HPDE6-E6E7 (cell line): Measurements from ENCODE around the gene MUL1.

ENCODE experiments used
- DNase-seq: peaks from one replicate; pipeline ENCODE4 v3.0.0; 2011; ENCODE audit warnings: missing footprints; ENCODE audit errors: extremely low spot score

Gene MUL1

DNA sequence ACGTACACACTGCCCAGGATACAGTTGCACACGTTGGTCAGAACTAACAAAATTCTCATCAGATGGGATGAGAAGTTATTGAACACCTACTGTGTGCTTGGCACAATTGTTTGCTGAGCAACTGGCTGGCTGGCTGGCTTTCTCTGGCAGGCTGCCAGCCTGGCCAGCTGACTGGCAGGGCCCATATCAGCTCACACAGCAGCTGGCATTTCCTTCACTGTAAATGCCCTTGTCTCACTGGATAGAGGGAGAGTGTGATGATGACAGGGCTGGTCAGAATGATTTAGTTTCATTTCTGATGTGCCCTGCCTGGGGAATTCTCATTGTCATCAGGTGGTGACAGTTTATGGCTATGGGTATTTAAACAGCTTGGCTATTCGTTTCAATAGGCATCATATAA is 37.8 kb downstream of the MUL1 start:
- no peak for DNase-seq

DNA sequence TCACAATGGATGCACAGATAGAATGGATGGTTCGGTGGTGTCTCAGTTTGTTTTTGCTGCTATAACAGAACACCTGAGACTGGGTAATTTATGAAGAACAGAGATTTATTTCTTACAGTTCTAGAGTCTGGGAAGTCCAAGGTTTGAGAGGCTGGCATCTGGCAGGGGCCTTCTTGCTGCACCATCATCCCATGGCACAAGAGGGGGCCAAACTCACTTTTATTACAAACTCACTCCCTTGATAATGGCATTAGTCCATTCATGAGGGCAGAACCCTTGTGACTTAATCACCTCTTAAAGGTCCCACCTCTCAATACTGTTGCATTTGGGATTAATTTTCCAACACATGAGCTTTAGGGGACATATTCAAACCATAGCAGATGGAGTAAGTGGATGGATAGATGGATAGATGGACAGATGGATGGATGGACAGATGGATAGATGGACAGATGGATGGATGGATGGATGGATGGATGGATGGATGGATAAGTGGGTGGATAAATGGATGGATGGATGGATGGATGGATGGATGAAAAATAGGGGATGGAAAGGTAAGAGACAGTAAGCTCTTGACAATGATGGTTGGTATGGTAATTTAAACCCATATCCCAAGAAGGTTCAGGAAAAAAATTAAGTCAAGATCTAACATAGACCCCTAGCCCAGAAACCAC is 38.4 kb downstream of the MUL1 start:
- DNase-seq, result no peak

DNA sequence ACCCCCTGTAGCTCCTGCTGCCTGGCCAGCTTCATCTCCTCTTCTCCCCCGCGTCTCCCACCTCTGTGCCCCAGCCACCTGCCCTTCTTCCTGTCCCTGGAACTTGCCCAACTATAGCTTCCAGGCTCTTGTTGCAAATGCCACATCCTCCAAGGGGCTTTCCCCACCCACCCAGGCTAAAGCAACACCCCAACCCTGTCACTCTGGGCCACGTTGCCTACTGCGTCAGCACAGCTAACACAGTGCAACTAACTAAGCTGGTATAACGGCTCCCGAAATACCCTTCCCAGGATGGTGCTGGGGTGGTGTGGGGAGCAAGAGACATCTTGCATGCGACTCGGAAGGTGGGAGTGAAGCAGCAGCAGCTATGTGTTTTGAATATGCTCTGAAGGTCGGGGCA is 41.7 kb downstream of the MUL1 start:
- no peak for DNase-seq

DNA sequence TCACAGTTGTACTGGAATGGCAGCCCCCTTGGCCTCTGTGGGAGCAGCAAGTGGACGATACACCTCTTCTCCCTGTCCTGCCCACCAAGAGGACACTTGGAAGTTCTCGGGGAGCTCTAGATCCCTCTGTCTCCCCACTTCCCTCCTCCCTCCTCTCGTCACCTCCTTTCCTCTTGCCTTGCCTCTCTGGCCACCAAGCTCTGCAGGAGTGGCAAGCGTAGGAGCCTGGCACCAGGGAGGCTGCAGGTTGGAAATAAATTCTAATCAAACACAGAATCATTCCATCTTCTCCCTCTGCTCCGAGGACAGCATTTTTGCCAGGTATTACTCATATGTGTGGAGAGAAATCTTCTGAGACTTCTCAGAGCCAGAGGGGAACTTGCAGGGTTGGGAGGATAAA is 42.8 kb downstream of the MUL1 start:
- no peak for DNase-seq

DNA sequence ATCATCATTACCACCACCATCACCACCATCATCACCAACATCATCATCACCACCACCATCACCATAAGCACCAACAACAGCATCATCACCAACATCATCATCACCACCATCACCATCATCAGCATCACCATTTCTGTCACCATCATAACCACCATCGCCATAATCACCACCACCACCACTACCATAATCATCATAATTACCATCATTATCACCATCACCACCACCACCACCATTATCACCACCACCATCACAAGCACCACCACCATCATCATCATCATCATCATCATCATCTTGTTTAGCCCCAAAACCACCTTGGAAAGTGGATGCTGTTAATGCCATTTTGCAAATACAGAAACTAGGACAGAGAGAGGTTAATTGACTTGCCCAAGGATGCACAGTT is 44.4 kb downstream of the MUL1 start:
- DNase-seq, result no peak

DNA sequence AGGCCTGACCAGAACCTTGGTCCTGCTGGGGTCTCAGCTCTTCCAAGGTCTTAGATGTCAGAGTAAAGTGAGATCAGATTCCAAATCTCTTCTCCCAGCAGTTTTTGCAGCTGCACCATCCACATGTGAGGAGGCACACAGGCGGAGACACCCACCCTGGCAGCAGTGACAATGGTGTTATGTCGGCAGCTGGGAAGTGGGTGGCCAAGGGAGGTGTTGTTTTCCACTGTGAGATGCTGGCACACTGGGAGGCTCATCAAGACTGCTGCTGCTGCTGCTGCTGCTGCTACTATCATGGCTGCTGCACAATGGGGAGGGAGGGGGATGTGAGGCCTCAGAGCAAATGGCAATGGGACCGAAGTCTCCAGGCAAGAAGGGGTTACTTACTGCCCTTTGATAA is 45.6 kb downstream of the MUL1 start:
- DNase-seq, result no peak

DNA sequence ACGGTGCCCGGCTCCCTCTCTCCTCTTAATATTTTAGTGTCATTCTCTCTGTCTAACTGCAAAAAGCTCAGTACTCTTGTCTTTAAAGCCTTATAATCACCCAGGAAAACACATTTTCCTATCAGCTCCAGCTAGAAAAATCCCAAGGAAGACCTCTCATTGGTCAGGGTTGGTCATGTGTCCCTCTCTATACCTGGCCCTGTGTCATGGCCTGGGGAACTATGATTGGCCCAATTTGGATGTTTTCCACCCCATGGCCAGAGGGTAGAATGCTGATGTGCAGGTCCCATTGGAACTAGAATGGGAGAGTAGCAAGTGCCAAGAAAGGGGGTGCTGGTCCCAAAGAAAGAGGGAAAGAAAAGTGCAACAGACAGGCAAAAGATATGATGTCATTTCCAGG is 49.2 kb downstream of the MUL1 start:
- DNase-seq, result no peak

DNA sequence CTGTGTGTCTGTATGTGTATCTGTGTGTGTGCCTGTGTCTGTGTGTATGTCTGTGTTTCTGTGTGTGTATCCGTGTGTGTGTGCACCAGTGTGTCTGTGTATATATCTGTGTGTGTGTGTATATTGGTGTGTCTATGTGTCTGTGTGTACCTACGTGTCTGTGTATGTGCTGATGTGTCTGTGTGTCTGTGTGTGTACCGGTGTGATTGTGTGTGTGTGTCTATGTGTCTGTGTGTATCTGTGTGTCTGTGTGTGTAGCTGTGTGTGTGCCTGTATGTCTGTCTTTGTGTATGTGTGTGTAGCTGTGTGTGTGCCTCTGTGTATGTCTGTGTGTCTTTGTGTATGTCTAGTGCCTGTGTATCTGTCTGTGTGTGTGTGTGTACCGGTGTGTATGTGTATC is 53.9 kb downstream of the MUL1 start:
- DNase-seq, result no peak

DNA sequence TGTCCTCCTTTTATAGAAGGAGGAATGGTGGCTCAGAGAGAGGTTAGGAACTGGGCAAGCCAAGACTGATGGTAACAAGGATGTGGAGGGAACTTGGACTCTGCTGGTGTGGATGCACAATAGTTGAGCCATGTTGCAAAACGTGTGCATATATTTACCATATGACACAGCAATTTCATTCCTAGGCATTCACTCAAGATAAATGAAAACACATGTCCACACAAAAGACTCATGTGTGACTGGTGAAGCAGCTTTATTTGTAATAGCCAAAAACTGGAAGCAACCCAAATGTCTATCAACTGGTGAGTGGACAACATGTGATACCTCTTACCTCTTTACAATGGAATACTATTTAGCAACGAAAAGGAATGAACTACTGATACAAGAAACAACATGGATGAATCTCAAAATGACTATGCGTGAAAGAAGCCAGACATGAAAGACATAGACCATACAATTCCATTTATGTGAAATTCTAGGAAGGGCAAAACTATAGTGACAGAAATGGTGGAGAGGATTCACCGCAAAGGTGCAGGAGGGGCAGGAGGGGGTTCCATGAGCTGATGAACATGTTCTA is 58.1 kb downstream of the MUL1 start:
- DNase-seq, result no peak
